AG09319 (cell line): ENCODE data around the gene TUBA4B.

Experiments
- DNase-seq: peaks from one replicate; pipeline ENCODE4 v3.0.0-alpha.2; 2010; ENCODE audit warnings: low read depth; ENCODE audit errors: extremely low read depth
- CTCF ChIP-seq: IDR thresholded peaks from 2 replicates; pipeline ENCODE4 v1.5.1; 2011; ENCODE audit warnings: low read depth, mild to moderate bottlenecking, inconsistent platforms, low read length, moderate library complexity

TUBA4B gene

GRCh38 chr2:219252900-219253752 is at the start of gene TUBA4B:
Gene TUBA4B, plus strand, starts transcription at chr2:219253243. Its CDS starts 165 bp downstream, at chr2:219253408.
- no peak for DNase-seq
- no peak for TF ChIP-seq CTCF

GRCh38 chr2:219204425-219205164 is 48.4 kb upstream of the TUBA4B start:
- TF ChIP-seq CTCF = no peak
- DNase-seq = no peak

GRCh38 chr2:219205165-219205538 is 47.9 kb upstream of the TUBA4B start:
- no peak for TF ChIP-seq CTCF
- no peak for DNase-seq

DNA sequence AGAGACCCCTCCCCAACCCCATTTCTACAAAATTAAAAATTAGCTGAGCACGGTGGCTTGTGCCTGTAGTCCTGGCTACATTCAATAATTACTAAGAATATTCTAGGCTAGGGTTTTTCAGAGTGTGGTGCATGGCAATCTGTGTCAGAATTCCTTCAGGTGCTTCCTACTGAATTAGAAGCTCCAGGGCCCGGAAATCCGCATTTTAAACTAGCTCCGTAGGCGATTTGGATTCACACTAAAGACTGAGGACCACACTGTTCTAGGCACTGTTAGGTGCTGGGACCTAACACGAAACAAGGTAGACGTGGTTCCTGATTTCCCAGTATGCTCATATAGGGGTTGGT is 47.1 kb upstream of the TUBA4B start:
- no peak for TF ChIP-seq CTCF

GRCh38 chr2:219206328-219207133 is 46.5 kb upstream of the TUBA4B start, which contains the start of gene ZFAND2B:
Gene ZFAND2B, plus strand, starts transcription at chr2:219206782. Its CDS starts 206 bp downstream, at chr2:219206988.
- no peak for TF ChIP-seq CTCF
- peak; percentile 77 for DNase-seq

More for the DNA sequence above, 47.1 kb upstream of the TUBA4B start:
- DNase-seq = no peak

DNA sequence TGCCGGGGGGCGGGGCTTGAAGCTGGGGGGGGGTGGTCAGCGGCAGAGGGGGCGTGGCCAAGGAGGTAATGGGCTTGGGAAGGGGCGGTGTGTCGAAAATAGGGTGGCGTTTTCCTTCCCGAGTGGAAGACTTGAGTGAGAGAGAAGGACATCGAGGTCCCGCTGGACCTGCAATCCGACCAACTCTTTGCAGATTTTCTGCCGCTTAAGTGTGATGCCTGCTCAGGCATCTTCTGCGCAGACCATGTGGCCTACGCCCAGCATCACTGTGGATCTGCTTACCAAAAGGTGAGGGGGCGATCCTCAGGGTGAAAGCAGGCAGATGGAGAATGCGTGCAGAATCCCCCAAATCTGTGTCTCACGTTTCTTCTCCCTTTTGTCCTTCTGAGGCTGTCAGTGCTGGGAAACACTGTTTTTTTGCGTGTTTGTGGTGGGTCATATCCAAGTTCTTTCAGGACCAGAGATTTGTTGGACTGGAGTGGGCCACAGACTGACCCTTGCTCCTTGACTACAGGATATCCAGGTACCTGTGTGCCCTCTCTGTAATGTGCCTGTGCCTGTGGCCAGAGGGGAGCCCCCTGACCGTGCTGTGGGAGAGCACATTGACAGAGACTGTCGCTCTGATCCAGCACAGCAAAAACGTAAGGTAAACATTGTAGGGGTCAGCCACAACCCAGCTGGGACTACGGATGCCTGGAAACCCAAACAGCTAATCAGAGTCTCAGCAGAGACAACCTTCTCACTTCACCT is 45.7 kb upstream of the TUBA4B start:
- no peak for TF ChIP-seq CTCF
- DNase-seq = no peak
